Stimulated activated CD8-positive, alpha-beta memory T cell treated with anti-CD3 and anti-CD28 coated beads, Interleukin-7, amount 100 ng/mL, for 4 hours (primary cell): ENCODE data around the gene ASPG.

Experiments used
- DNase-seq, 2 donors: peaks; one replicate each; pipeline ENCODE4 v3.0.0-alpha.2; 2020; ENCODE audit warnings: low read depth in 2 of 2

Gene ASPG

DNA sequence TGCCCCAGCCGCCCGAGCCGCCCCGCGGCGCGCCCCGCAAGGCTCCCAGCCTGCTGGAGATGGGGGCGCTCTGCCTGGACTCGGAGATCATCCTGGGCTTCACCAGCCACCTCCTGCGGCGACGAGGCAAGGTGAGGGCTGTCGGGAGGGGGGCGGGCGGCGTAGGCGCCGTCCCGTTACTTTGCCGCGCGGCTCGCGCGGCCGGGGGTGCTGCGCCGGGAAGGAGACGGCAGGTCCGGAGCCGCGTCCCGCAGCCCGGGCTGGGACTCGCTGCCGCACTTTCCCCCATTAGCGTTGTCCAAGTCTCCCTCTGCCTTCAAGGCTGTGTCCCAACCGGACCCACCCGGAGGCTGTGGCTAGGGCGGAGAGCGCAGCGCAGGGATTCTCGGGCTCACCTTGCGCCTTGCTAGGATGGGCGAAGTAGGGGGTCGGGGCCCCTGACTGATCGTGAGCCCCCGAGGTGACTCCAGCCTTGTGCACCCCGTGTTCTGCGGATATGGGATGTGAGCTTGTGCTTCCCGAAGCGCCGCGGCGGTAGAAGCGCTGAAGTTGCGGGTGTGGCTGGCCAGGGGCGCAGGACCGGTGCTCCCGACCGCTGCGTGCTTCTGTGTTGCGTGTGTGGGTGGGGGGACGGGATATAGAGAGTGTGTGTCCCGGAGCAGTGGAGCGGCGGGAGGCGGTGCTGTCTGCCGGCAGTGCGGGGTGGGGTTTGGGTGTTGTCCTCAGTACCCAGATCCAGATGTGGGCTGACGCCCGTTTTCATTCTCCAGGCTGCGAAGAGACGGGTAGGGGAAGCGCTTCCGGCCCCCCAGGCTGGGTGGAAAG is 51.2 kb downstream of the ASPG start:
- no peak for DNase-seq

DNA sequence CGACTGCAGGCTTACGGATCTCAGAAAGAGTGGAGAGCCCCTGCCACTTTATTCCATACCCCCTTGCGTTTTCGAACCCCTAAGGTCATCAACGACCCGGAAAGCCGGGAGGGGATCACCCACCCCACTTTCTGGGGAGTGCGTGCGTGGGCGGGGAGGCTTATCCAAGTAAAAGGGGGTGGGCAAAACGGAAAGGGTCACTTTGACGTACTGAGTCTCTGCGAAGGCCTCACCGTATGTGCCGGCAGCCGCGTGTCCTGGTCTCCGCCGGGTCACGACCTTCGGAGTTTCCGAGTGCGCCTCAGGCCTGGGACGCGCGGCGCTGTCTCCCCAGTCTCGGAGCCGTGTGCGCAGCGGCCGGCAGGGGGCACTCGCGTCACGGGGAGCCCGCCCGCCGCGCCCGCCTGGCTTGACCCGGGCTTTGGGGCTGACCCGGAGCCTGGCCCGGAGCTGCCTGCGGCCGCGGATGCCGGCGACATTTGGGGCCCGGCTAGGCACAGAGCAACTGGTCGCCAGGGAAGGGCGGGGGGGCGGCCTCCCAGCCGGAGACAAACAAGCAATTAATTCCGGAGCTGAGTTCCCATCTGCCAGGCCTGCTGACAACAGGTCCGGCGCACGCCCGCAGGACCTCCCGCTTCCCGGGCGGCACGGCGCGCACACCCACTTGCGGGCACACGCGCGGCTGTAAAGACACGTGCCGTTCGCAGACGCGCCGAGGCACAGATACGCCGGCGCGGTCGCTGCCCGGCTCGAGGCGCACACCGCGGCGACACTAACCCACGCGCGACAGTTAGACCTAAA is 52.0 kb downstream of the ASPG start:
- peak in 1 of 2 donors; percentile 40 for DNase-seq

DNA sequence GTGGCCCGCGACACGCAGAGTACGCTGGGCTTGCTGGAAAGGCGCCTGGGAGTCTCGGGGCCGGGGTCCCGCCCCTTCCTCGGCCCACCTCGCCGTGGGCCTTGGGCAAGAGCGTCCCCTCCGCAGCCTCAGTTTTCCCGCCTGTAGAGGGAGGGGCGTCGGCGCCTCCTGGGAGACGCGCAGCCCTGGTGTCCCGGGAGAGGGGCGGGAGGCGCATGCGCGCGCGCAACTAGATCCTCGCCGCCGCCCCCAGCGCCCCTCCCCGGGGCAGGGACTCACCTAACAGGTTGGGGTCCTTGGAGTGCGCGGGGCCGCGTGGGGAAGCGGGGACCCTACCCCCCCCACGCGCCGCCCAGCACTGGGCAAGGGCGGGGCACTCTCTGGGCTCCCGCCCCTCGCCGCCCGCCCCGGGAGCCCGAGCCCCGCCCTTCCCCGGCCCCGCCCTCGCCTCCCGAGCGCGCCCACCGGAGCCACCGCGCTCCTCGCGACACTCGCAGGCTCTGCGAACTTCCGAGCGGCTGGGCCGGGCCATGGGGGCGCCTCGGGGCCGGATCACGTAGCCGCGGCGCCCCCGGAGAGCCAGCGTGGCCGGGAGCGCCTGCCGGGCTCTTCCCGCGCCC is 52.7 kb downstream of the ASPG start, which contains the start of gene KIF26A:
KIF26A (plus strand) TSS at position 490 of the 620 bp plus-strand sequence. CDS start 136 bp downstream, outside the sequence.
- DNase-seq = no peak

DNA sequence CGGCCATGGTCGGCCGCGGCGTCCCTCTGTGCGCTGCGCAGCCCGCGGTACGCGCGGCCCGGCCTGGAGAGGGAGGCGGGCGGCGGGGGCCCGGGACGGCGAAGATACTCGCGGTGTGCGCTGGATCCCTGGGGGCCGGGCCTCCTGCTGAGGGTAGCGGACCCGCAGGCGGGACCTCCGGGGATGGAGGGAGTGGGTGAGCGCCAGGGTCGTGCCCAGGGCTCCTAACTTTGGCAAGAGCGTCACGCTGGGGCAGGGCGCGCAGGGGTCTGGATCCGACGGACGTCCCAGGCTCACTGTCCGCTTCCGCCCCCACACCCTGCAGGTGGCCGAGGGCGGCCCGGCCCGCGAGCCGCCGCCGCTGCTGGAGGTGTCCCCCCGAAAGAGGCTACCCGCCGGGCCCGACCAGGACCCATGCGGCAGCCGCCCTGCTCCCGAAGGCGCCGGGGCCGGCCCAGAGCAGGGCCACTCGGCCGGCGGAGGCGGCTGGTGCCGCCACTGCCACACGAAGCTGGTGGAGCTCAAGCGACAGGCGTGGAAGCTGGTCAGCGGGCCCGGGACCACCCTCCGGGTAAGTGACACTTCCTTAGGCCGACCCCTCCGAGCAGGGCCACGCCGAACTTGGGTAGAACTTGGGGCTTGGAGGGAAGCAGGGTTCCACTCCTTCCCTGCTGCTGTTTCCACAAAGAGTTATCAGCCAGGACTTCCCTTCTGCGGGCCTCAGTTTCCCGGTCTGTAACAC is 53.4 kb downstream of the ASPG start:
- no peak for DNase-seq

DNA sequence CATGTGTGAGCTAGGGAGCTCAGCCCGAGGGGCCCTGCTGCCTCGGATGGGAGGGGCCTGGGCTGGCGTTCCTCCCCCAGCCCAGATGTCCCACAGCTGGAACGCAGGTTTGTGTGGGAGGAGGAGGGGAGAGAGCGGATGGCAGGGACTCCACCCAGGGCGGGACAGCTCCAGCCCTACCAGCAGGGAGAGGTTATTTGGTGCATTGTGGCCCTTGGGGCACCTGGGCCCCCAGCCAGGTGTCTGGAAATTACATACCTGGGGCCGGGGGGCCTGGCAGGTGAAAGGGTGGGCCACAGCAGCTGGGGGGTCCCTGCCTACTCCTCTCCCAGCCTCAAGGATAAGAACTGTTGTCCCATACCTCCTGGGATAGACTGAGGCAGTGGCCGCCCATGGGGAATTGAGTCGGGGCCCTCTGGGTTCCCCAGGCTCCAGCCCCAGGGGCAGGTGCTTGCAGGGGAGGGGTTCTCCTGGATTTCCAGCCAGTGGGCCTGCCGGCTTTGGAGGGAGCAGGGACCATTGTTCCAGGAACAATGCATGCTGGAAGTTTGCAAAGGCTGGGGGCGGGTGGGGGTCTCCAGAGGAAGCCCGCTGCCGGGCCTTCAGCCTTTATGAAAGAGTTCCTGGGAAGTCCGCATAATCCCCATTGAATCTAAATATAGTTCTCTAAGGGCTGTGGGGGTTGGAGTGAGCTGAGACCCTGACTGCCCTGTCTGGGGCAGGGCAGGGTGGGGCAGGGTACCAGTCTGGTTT is 54.1 kb downstream of the ASPG start:
- DNase-seq = no peak

DNA sequence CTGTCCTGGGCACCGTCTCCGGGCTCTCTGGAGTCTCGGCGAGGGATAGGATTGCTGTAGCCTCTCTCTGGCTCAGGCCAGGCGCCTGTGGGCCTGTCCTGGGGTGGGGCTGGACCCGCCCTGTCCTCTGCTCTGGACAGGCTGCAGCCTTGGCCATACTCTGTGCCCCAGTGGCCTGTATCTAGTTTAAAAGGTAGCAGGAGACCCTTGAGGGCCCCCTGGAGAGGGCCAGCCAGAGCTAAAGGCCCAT is 54.6 kb downstream of the ASPG start:
- DNase-seq = no peak

DNA sequence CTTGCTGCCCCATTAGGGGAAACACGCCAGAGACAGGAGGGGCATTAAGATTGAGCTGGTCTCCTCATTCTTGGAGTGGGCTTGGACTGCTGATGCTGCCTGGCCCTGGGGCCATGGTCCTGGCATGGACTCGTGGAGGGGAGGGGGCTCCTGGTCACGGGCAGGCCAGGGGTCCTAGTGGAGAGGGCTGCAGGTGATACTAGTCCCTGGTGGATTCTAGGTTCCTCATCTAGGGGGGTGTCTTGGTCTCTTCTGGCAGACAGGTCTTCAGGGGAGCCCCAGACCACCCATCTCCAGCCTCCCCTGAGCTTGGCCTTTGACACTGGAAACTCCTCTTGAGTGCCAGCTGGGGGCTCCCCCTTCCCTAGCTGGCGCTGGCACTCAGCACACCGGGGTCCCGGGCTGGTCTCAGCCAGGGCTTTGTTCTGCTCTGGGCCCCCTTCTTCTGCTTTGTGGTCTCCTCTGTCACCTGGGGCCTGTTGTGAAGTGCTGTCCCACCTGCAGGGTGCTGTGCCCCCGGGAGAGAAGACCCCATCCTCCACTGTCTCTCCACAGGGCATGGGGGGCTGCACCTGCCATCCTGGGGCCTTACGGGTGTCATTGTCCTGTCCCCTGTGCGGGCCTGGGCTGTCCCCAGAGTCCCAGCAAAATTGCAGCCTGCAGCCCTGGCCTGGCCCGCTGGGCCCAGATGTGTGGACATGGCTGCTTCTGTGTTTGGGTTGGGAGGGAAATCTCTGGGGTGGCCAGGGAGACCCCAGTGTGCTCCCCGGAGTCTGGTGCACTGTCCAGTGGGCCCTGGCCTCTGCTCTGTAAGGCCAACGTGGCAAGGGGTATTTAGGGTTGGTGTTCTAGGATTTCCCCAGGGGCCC is 55.2 kb downstream of the ASPG start:
- no peak for DNase-seq

DNA sequence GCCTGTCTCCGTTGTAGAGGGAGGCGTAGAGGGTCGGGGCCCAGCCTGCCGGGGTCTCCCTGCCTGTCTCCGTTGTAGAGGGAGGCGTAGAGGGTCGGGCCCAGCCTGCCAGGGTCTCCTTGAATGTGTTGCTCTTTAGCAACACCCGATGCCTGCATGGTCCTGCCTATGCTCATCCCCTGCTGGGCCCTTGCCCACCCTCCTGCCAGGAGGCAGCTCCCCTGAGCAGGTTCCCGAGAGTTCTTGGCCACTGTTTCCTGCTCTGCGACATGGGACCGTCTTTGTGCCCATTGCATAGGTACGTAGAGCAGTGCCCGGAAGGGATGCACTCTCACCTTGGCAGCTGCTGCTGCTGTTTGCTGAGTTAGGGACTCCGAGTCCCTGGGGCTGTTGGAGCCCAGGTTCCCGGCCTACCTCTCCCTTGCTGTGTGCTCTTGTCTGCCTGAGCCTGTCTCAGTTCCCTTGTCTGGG is 56.2 kb downstream of the ASPG start:
- no peak for DNase-seq

DNA sequence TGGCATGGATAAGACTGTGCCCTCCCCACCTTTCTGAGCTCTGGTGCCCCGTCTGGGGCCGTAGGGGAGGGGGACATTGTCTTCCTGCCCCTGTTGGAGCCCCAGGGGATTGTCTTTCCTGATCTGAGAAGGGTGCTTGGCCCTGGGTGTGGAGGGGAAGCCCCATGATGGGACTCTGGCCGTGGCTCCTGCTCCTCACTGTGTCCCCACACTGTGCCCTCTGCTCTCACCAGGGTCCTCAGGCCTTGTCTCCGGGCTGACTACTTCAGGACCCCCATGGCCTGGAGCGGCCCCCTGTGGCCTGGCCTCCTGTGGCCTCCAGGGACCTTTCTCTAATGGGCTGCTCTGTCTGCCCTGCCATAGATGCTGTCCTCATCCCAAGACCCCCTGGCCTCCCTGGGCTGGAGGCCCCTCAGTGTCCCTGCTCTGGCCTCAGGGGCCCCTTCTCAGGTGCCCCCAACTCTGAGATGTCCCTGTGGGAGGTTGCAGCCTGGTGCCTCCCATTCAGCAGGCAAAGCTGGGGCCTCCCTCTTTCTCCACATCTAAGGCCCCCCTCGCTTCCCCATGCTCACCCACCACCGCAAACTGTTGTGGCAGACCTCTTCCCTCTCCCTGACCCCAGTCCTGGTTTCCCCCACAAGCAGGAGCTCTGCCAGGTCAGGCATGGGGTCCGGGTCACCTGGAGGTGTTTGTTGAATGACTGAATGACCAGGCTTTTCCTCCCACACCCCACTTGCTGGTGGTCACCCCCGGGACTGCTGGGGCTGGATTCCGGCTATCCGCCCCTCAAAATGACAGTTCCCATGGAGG is 56.8 kb downstream of the ASPG start:
- no peak for DNase-seq

DNA sequence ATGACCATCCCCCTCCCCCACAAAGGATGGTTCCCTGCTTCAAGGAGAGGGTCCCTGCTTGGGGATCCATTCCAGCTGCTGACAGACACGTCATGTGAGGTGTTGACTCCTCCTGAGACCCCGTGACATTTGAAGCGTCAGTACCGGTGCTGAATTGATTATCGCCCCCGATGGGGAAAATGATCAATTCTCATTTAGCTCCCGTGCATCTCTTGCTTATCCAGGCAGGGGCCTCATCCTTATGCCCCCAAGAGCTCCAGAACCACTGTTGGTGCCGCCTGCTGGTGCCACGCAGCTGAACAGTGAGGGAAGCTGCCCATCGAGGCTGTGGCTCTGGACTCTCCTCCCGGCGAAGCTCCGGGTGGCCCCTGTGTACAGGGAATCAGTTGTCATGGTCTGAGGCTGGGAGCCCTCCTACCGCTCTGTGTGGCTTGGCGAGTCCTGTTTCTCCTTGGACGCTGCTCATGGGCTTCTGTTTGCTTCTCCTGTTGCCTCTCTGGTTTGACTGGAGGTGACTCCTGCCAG is 57.5 kb downstream of the ASPG start:
- DNase-seq = no peak

DNA sequence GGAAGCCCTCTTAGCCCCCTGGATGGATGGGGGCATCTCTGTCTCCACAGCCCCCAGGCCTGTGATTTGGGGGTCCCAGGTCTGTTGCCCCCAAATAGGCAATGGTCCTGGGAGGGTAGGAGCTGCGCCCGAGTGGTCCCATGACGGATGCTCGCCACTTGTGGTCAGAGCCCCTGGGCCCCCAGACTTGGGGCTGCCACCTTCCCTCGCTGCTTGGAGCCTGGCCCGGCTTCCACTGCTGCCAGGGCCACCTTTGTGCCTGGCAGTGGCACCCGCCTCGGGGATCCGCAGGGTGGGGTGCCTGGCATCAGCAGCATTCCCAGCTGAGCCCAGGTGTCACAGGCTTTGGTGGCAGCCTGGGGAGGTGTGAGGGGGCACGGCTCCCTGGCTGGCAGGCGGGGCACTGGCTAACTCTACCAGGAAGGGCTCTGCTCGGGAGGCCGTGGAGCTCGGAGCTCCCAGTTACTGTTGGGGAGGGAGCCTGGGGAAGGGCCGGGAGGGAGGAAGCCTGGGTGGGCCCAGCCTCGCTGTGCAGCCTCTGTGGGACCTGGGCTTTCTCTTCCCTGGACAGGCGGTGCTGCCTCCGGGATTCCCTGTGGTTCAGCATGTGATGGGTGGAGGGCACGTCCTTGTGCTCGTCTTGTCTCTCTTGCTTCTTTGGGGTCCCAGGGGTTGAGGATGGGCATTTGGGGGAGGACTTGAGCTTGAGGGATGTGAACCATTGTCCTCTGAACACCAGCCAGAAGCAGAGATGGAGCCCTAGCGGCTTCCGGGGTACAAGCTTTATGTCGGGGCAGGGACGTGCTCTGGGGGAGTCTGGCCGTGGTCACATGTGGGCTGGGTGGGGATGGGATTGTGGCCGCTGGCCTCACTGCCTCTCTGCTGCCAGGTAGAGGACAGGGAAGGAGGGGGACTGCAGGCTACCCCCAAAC is 58.3 kb downstream of the ASPG start:
- DNase-seq = no peak

DNA sequence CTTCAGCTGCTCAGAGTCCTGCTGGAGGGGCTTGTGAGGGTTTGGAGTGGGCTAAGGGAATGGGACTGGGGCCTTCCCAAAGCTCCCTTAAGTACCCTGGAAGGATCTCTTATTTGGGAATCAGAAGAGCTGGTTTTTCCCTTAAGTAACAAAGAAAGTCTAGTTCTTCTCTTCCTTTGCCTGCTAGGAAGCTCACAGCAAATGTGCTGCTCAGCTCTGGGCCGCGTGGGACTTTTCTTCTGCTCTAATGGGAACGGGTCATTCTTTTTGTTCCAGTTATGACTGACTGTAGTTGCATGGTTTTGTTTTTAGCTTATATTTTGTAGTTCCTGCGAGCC is 58.9 kb downstream of the ASPG start:
- DNase-seq = no peak

DNA sequence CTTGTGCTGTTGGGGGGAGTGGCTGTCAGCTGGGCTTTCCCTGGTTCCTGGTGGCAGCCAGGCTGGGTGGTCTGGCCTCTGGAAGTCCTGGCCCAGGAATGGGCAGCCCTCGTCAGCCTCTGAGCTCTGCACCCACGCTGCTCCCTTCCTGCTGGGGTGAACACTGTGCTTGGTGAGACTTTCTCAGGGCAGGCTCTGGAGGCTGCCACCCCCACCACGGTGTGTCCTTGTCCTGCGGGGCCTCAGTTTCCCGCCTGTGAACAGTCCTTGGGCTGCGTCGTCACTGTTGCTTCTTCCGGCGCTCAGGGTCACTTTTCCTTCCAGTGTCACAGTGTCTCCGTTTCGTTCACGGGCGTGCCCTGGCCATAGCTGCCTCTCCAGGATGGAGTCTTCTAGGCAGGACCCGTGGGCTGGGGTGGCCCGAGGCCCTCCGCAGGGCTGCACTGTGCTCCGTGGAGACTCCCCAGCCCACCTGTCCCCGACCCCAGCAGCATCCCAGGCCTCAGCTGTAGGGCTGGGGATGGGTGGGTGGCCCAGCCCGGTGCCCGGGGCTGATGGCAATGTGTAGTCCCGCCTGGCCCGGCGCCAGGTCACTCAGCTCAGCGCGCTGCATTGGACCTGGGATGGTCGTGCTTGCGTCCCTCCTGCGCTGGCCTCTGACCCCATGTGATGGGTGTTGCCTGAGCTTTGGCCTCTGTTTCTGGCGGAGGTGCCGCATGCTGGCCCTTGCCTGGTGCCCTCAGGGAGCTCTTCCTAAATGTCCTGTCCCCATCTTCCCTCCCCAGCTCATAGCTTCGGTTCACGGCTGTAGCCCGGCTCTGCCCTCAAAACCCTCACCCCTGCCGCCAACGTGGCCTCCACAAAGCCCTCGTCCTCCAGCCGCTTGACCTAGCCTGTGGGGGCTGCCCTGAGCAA is 59.7 kb downstream of the ASPG start:
- DNase-seq = no peak

DNA sequence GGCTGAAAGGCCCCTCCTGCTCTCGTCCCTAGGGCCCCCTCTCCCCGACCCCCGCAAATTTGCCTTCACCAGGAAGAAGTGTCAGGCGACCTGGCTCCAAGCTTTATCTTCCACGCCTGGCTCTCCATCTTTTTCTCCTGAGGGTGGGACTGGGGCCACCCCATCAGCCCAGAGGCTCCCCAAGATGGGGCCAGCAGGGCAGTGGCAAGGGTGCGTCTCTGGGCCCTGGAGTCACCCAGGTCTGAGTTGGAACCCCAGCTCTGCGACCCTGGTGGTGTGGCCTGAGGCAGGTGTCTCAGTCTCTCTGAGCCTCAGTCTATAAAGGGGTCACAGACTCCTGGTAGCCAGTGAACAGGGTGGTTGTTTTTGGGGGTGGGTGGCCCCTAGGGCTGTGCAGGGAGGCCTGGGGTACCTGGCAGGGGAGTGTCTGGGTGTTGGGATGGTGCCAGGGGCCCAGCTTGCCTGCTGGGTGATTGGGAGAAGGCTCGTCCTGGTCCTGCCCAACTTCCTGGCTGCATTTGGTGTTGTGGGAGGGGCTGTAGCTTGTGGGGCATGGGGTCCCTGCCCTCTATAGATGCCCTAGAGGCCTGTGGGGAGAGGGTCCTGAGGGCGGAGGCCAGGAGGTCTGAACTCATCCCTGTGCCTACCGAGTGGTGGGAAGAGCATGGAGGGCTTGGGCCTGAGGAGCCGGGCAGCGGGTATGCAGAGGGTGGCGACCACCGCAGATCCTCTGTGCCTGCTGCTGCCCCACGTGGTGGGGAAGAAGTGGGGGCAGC is 60.5 kb downstream of the ASPG start:
- no peak for DNase-seq

DNA sequence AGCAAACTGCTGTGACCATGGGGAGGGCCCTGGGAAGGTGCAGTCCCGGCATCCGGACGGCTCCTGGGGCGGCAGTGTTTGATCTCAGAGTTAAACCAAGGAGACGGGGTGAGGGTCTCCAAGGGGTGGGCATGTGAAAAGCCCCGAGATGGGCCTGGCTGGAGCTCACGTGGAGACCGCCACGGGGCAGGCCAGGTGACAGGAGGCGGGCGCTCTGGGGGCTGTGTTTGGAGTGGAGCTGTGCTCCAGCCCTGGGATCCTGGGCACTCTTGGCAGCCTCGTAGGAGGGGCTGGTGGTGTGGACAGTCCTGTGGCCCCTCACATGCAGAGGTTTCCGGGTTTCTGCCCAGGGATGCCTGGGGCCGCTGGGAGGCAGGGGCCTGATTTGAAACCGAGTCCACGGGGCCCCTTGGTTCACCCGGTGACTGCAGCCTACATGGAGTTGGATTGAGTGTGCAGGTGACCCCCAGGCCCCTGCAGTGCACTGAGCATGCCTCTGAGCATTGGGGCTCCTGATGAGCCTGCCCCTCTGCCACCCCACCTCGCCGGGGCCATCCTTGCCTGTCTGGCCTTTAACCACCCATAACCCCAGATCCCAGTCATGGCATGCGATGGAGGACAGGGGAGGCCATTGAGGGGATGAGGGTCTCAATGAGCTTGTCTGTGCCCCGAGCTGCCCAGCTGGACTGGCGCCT is 61.3 kb downstream of the ASPG start:
- DNase-seq = no peak
